Germinal center (tissue), 1 donor: Measurements from ENCODE around the gene TLE5.
"Not testable (repeated sequence)": the region's sequence is repeated elsewhere in the genome, so short reads cannot be mapped to it uniquely, and the experiment has no call there.

Experiments
- DNase-seq: peaks from one replicate; pipeline ENCODE4 v3.0.0; 2012; ENCODE audit warnings: mixed read lengths, low spot score

The TLE5 gene

DNA sequence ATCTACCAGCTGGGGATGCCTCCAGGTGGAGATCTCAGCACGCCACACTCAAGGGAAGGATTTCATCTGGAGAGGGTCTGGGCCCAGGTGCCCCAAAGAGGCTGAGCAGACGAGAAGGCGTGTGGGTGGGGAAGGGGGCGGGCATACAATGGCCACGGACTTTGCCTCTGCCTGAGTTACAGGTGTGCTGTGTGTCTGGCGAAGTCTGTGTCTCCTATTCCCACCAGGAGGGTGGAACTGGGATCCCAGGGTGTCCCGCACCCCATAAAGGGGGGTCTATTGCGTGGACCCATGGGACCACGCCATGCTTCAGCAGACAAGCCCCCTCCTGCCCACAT lies 36.8 kb downstream of the TLE5 start:
- no peak for DNase-seq

DNA sequence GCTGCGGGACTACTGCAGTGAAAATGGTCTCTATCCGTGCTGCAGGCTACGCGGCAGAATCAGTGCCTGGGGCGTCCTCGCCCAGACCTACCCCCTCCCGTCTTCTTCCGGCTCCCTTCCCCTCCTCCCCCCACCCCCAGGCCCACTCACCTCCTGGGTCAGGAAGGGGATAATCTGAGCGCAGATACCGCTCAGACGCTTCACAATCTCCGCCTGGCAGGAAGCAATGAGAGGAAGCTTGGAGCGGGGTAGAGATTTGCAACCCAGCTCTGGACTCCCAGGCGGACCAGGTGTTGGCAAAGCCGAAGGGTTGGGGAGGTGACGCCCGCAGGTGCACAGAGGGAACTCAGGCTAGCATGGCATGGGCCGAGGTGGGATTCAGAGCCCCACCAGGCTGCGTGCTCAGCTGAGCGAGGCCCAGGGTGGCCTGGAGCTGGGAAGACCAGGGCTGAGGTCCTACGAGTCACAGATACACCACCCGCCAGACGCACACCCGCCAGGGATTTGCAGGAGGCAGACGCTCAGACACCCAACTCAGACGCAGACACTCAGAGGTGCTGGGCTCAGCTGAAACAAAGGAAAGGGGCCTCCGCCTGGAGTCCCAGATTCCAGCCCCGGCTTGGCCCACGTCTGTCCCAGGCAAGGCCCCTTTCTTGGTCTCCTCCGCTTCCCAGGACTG lies 37.3 kb downstream of the TLE5 start:
- DNase-seq, result no peak

DNA sequence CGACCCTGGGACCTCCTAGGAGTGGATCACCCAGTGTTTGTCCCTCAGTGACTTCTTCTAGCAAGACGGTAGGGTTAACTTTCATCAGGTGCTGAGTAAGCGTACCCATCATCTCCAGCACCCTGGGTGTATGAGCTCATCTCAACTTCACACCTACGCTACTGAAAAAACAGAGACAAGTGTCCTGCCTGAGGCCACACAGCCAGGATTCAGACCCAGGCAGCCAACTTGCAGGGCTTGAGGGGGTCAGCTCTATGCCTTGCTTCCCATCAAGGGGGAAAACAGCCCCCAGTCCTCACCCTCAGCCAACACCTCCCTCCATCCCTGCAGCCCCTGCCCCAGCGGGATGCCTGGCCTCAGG lies 37.8 kb downstream of the TLE5 start:
- no peak for DNase-seq

DNA sequence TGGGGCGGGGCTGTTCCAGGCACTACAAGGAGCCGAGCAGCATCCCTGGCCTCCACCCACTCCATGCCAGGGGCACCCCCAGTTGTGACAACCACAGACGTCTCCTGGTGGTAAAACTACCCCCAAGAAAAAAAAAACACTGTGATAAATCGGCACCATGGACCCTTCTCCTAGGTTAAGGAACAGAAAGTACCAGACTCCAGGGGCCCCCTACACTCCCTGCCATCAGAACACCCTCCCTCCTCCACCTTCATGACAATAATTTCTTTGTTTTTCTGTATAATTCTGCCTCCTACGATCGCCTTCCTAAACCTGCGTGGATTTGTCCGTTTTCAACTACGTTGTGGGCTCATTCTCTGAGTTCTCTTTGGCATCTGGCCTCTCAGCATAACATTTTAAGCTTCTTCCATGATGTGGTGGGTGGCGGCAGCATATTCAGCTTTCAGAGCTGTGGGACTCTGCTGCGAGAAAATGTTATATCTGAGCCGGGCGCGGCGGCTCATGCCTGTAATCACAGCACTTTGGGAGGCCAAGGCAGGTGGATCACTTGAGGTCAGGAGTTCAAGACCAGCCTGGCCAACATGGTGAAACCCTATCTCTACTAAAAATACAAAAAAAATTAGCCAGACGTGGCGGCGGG lies 41.9 kb downstream of the TLE5 start:
- DNase-seq, result no peak

DNA sequence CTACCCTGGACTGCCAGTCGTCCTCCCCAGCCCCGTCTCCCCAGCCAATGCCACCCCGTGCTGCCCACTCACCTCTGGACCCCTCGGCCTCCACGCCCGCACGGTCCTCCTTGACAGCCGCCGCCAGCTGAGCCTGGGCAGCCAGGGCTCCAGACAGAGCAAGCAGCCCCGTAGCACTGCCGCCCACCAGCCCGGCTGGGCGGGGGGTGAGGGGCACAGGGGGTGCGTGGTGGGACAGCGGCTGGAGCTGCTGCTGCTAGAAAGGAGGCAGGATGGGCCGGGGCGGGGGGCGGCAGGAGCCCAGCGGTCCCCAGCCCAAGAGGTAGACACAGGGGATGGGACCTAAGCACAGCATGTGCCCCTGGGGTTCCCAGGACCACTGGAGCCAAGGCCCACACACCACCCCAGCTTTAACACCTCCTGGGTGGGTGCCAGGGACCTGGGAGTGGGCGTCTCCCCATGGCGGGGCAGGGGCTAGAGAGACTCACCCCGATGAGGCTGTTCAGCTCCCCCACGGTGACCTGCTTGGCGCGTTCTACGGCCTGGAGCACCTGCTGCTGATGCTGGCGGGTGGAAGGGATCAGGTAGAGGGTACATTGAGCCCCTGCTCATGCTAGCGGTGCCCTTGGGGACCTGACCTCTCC lies 43.0 kb downstream of the TLE5 start:
- DNase-seq, result no peak

DNA sequence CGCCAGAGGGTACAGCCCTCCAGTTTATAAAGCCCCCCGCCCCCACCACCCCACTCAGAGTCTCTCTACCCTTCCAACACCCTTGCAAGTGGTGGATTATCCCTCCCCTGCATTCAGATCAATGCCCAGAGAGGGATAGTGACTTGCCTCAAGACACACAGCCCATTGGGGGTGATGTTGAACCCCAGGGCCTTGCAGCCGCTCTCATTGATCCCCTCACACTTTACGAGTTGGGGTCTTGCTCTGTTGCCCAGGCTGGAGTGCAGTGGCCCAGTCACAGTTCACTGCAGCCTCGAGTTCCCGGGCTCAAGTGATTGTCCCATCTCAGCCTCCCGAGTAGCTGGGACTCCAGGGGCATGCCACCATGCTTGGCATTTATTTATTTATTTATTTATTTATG lies 44.4 kb downstream of the TLE5 start:
- no peak for DNase-seq

DNA sequence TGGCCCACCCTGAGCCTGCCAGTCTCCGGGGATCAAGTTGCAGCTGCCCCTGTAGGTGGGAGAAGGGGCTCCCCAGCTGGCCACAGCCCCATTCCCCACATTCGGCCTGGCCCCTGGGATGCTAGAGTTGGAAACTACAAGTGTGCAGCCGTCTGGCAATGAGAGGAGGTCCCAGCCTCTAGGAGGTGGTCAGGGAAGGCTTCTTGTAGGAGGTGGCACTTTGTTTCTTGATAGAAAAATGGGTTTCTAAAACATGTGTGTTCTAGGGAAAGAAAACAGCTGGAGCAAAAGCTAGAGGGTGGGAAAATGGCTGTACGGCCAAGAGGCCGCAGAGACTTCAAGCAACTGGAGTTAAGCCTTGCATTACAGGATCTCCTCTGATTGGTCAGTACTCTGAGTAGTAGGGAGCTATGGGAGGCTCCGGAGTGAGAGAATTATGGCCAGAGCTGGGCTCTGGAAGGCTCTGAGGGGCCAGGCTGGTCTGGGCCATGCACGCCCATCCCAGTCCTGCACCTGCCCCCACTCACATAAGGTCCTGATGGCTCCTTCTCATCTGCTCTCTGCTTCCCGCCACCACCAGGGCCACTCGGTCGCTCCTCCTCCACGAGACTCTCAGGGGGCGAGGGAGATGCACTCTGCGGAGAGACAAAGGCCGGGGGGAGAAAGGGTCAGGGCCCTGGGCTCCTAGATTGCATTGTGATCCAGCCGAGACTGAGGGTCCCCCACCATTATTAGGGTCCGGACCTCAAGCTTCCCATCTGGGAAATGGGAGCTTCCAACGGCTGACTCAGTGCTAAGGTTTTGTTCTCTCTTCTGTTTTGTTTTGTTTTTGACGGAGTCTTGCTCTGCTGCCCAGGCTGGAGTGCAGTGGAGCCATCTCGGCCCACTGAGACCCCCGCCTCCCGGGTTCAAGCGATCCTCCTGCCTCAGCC lies 46.9 kb downstream of the TLE5 start:
- DNase-seq, result no peak

DNA sequence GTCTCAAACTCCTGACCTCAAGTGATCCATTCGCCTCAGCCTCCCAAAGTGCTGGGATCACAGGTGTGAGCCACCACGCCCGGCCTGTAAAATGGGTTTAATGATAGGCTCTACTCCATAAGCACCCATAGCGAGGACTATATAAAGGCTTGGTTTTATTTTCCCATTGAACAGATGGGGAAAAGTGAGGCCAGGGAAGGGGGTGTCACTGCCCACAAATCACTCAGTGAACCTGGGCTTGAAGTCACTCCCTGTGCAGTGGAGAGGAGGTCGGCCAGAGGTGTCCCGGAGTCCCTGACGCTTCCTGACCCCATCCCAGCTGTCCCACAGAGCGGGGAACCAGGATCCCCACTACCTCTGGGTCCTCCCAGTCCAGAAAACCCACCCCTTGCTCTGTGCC lies 48.2 kb downstream of the TLE5 start:
- DNase-seq, result no peak

DNA sequence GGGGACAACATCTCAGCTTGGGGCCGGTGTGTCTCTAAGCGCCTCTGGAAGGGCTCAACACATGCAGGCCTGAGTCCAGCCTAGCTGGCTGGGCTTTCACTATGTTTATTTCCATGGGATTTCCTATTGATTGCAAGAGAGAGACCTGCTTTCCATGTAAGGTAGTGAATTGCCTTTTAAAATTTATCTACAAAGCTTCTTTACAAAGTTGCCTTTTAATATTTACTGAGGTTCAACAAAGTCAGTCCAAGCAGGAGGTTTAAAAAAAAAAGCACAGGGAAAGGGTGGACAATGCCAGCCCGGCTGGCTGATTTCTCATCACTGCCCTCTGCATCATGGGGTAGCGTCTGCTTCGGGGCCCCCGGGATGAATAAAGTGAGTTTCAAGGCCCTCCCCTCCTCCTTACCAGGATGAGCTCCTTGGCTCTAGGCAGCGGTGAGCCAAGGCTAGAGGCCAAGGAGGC lies 49.0 kb downstream of the TLE5 start:
- no peak for DNase-seq

DNA sequence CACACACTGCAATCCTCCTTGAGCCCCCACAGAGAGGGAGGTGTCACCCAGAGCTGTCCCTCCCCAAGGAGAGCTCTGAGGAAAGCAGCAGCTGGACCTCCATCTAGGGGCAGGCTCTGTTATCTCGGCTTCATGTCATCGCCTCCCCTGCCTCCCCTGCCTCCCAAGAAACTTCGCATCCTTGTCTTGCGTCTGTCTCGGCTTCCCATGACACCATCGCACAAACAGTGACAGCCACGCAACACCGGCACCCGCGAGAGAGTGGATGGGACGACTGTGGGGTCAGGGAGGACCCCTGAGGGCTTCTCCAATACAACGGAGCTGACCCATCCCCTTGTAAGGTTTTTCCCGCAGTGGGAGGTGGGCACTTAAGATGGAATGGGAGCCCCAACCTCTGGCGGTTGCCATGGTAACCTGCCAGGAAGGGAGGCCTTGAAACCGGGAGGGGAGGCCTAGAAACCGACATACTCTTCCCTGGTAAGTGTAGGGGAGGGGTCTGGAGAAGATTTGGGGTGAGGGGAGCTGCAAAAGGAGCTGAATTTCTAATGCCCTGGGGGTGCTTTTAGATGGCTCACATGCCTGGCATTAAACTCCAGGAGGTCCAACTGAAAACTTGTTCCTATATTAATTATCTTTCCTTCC lies 49.6 kb downstream of the TLE5 start:
- no peak for DNase-seq

DNA sequence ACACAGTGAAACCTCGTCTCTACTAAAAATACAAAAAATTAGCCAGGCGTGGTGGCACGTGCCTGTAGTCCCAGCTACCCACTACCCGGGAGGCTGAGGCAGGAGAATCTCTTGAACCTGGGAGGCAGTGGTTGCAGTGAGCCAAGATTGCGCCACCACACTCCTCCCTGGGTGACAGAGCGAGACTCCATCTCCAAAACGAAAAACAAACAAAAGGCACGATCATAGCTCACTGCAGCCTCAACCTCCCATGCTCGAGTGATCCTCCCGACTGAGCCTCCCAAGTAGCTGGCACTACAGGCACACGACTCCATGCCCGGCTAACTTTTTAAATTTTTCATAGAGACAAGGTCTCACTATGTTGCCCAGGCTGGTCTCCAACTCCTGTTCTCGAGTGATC lies 50.2 kb downstream of the TLE5 start:
- DNase-seq, result not testable (repeated sequence)

DNA sequence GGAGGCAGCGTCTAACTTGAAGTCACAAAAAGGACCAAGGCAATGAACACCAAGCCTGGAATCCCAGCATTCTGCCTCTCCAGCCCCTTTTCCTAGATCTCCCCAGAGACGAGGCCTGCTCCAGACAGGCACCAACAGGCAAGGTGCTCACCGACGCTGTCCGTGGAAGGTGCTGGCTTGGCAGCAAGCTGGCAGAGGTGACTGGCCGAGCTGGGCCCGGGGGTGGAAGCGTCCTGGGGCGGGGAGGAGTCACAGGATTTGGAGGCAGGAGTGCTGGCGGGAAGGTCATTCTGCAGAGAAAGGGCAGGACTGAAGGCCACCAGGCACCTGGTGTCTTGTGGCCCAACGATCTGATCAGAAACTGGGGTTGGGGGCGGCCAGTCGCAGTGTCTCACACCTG lies 51.4 kb downstream of the TLE5 start:
- no peak for DNase-seq

DNA sequence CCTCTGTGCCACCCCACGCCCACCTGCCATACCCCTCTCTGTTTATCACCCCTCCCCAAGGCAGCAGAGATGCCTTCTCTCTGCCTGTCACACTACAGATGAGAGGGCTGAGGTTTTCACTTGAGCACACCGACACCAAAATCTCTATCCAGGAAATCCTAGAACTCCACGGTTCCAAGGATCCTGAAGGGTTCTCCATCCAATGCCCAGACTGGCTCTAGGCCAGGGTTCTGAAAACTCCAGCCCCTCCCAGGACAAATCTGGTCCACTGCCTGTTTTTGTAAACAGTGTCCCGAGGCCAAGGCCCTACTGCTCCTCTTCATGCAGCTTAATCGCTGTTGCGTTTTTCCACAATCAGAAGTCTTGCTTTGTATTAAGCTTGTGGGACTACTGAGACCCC lies 53.3 kb downstream of the TLE5 start:
- no peak for DNase-seq

DNA sequence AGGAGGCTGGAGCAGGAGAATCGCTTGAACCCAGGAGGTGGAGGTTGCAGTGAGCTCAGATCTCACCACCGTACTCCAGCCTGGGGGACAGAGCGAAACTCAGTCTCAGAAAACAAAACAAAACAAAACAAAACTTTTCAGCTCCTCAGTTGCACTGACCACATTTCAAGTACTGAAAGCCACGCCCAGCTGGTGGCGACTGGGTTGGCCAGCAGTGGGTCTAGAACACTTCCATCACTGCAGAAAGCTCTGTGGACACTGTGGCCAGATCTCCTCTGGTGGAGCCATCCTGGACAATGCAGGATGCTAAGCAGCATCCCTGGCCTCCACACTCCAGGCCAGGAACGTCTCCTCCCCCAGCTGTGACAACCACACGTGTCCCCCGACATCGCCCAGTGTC lies 54.3 kb downstream of the TLE5 start:
- DNase-seq, result no peak

DNA sequence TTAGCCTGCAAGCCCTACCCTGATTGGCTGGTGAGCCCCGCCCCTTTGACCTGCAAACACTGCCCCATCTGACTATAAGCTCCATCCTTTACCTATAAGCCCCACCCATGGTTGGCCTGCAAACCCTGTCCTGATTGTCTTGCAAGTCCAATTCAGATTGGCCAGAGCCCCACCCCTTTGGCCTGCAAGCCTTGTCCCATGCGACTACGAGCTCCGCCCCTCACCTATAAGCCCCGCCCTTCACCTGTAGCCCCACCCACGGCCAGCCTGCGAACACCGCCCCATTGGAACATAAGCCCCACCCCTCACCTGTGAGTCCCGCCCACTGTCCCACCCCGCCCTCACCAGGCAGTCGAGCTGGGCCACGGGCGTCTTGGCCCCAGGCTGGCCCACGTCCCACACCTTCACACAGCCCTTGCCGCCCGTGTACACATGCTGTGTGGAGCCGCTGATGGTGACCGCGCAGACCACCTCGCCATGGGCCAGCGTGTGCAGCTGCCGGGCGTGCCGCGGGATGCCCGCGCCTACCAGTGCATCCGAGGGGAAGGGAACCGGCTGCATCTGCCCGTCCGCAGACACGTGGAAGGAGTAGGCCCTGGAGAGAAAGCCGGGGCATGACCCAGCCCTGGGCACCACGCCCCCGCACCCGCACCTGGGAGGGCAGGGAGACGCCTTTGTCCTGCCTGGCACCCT lies 56.1 kb downstream of the TLE5 start:
- DNase-seq, result no peak

DNA sequence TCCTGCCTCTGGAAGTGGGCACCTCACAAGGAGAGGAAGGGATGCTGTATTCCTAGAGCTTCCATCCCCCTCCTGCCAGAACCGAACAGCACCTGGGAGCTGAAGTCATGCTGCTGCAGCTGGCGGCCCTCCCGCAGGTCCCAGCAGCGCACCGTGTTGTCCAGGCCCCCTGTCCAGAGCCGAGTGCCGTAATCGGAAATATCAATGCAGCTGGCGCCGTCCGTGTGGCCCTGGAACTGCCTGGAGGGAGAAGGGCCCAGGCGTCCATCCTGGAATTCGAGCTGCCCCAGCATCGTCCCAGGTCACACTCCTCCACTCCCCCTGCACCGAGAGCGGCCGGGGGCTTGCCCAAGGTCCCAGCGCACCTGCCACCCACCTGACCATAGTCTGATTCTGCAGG lies 57.0 kb downstream of the TLE5 start:
- DNase-seq, result no peak

DNA sequence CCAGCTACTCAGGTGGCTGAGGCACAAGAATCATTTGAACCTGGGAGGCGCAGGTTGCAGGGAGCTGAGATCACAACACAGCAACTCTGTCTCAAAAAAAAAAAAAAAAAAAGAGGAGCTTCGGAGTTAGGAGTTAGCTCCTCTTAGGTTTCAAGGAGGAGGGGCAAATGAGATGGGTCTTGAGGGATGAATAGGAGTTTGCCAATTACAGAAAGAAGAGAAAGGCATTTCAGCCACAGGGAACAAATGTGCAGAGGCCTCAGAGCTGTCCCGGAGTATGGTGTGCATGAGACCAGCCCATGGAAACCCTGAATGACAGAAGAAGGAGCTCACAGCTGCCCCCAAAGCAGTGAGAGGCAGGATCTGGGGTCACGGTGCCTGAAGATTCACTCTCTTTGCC lies 57.8 kb downstream of the TLE5 start:
- no peak for DNase-seq

DNA sequence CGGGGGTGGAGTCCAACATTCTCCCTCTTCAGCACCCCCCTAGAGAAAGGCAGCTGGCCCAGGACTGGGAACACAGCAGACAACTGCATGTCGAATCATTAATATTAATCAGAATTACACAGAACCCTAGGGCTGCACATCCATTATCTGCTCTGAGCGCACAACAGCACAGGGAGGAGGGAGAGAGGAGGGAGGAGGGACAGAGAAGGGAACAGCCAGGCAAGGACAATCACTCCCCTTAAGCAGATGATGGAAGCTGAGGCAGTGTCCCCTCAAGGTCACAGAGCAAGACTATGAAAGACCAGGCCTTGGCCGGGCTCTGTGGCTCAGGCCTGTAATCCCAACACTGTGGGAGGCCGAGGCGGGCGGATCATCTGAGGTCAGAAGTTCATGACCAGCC lies 59.2 kb downstream of the TLE5 start:
- no peak for DNase-seq
